Activated CD4-positive, alpha-beta T cell treated with anti-CD3 and anti-CD28 coated beads for 1 hour (primary cell): Measurements from ENCODE around the gene ABCB11.
"Not testable (repeated sequence)": the region's sequence is repeated elsewhere in the genome, so short reads cannot be mapped to it uniquely, and the experiment has no call there.

Experiments
- DNase-seq: peaks from one replicate; pipeline ENCODE4 v3.0.0-alpha.2; 2020

ABCB11 gene

DNA sequence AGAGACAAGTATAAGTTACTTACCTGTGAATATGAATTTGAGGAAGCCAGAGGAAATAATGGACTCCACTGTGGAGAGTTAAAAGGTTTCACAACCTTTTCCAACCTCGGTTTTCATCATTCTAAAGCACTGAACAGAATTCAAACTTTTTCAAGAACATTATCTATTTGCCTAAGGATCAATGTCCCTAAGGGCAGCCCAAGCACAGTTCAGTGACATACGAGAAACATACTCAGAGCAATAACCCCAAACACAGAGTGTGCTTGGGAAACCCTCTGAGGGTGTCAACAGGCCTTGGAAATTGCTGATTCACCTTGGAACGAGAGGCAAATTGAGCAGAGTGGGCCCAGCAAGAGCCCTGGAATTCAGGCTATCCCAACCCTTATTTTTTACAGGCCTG lies at the start of gene ABCB11:
Gene ABCB11, minus strand, starts transcription at position 123 of the 400 bp plus-strand sequence. CDS start 13,199 bp downstream, outside the sequence.
- DNase-seq = no peak

DNA sequence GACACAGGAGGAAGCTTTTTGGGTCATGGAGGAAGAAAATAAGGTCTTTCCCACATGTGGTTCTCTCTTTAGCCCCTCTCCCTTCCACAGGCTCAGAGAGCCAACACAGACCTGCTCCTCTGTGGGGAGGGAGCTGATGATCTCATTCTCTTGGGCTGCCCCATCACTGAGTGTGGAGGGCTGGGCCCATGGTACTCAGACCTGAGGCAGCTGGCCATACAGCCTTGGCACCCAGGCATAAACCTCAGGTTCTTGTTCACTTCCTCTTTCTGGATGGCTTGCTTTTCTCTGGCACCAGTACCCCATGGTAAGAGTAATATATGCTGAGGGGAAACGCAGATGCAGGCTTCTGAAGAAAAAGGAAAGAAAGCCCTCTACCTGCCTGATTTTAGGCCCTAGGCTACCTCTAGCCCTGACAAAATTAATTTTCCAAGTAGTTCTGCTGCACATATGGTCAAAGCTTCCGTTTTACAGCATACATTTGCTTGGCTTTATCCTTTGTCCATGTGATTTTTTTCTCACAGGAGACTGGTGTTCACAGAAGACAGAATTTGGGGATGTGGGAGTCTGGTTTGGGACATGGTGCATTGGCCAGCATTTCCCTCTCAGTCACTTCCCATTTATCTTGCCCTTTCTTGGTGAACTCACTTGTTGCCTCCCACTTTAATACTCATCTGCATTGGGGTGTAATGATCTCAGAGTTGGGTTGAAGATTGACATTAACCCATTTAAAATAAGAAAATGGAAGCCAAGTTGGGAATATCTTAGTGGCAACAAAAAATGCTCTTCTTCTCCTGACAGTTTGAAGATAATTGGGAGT lies 49.3 kb upstream of the ABCB11 start:
- DNase-seq = no peak

GRCh38 chr2:169077674-169078240 lies 46.6 kb upstream of the ABCB11 start:
- no peak for DNase-seq

DNA sequence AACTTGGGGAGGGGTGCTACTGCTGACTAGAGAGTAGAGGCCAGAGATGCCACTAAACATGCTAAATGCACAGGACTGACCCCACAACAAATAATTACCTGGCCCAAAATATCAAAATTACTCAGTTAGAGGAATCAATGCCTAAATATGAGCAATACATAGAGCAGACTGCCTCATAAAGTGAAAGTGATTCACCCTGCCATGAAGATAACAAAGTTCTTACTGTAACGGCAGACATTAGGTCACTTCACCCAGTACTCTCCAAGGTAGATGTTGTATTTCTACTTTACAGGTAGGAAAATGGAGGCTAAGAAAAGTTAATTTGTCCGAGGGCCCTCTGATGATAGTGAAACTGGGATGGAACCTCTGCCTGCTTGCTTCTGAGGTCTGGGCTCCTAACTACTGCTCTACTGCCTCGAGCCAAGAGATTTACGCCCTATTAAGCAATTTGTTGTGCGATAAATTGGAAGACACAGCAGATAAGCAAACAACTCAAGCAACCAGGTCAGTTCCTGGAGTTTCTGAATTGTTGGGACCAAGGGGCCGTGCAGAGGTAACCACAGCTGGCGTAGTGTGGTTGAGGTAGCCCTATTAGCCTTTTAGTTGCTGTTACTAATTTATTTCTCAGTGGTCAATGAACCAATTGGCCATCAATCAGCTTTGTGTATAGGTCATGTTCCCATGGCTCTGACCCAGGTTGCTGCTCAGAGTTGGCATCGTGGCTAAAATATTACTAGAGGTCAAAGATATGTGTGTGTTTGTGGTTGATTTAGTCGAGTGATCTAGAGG lies 43.0 kb upstream of the ABCB11 start:
- DNase-seq = no peak

DNA sequence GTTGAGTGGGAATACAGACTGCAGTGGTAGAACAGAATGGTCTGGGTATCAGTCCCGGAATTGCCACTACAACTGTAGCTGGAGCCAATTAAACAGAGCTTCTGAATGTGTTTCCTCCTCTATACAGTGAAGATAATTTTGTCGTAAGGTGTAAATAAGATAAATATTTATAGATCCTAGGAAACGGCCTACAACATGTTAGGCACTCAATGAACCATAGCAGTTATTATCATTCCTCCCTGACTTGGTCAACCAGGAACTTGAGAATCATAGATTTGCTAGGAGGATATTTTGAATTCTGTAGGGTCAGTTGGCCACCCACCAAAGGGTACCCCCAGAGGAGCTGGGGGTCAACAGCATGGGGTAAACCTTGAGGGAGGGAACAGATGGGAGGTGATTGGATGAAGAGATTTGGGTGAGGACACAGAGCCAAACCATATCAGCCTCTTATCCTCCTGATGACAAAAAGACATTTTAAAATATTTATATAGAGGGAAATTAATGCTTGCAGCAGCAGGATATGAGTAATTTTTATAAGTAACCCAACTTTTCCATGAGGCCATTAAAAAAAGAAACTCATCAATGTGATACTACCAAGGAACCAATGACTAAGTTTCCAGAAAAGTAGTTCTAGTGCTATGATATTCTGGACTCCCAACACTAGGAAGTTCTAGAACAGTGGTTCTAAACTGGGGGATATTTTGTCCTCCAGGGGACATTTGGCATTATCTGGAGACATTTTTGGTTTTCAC lies 42.3 kb upstream of the ABCB11 start:
- no peak for DNase-seq

DNA sequence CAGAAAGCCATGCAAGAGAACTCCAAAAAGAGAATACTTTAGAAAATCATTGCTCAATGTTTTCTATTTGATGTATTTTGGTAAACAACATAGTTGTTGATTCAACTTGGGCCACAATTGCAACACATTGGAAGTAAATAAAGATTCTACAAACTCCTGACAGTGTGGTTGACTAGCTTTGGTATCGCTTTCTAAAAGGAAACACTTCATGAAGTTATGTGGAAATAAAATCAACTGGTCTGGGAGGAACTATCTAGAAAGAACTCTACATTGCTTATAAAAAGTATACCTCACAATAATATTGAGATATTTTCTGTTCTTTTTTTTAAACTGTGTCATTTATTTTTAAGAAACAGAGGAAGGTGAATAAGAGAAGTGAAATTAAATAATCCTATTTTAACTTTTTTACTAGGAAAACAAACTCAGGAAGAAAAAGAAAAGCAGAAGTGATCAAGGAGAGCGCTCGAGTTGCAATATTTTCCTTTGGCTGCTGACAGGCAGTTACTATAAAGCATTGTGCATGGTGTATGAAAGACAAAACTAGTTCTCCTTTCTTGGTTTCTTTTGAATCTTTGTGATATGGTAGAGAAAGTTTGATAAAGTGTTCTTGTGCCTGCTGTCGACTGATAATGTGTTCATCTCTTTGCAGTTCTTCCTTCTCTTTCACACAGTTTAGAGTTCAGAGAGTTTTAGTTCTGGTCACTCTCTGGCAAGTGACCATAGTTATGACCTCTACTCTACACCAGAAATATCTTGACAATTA lies 41.2 kb upstream of the ABCB11 start:
- DNase-seq = no peak

- no peak for DNase-seq
Measured at GRCh38 chr2:169071455-169071854, 40.3 kb upstream of the ABCB11 start.

DNA sequence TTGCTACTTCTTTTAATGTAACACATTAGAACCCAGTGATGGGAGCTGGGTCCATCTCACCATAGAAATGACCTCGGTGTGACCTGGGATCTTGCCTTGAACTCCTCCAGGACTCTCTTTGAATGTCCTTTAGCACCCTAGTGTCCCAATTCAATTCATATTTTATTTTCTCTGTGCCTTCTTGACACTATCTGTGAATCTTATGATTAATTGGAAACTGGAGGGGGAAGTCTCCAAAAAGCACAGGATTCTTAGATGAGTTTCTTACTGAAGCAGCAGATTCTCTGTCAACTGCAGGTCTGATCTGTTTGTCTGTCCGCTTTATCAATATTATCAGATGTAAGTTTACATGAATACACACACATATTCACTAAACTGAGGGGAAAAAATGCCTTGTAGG lies 38.7 kb upstream of the ABCB11 start:
- DNase-seq = no peak

DNA sequence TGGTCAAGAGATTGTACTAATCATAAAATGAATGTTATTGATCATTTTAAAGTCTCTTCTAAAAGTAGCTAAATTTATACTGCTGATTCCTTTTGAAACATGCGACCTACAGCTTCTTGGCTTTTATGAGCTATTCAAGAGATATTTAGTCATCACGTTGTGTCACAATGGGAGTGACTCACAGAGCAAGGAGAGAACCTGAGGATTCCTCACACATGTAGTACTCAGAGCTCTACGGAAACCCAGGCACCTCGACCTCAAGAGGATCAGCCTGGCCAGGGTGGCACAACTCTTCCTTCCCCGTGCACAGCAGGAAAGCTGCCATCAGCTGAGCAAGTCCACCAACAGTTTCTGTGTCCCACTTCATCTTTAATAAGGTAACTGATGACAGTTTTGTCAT lies 38.2 kb upstream of the ABCB11 start, which contains the start of gene DHRS9:
Gene DHRS9, plus strand, starts transcription at position 223 of the 400 bp plus-strand sequence. CDS start 12,019 bp downstream, outside the sequence.
- DNase-seq = no peak

GRCh38 chr2:169066897-169067296 lies 35.8 kb upstream of the ABCB11 start:
- DNase-seq = no peak

GRCh38 chr2:169065864-169066517 lies 34.9 kb upstream of the ABCB11 start:
- DNase-seq = no peak

GRCh38 chr2:169065422-169065821 lies 34.3 kb upstream of the ABCB11 start:
- DNase-seq = no peak

DNA sequence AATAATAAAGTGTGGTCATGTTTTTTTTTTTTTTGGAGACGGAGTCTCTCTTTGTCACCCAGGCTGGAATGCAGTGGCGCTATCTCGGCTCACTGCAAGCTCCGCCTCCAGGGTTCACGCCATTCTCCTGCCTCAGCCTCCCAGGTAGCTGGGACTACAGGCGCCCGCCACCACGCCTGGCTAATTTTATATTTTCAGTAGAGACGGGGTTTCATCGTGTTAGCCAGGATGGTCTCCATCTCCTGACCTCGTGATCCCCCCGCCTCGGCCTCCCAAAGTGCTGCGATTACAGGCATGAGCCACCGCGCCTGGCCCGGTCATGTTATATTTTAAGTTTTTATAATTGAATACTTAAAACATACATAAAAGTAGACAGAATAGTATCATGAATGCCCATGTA lies 33.1 kb upstream of the ABCB11 start:
- not testable (repeated sequence) for DNase-seq

- not testable (repeated sequence) for DNase-seq
Measured at GRCh38 chr2:169054575-169054974, 23.5 kb upstream of the ABCB11 start.

DNA sequence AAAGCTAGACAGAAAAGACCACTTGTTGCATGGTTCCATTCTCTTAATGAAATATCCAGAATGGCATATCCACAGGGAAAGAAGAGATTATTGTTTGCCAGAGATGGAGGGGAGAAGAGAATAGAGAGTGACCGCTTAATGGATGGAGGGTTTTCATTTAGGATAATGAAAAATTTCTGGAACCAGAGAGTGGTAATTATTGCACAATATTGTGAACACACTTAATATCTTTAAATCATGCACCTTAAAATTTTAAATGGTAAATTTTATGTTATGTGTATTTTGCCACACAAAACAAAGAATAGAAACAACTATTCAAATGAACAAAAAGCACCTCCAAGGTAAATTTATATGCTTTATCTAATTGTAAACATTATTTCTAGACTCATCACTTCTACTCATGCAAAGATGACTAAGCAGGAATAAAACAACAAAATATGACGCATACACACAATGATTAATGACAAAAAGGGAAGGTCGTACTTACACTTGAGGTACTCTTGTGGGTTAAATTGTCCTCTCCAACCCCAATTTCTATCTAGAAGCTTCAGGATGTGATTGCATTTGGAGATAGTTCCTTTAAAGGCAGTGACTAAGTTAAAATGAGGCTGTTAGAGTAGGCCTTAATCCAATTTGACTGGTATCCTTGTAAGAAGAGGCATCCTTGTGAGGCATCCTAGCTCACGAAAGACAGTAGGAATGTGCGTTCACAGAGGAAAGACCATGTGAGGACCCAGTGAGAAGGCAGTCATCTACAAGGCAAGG lies 19.5 kb upstream of the ABCB11 start:
- DNase-seq = no peak

DNA sequence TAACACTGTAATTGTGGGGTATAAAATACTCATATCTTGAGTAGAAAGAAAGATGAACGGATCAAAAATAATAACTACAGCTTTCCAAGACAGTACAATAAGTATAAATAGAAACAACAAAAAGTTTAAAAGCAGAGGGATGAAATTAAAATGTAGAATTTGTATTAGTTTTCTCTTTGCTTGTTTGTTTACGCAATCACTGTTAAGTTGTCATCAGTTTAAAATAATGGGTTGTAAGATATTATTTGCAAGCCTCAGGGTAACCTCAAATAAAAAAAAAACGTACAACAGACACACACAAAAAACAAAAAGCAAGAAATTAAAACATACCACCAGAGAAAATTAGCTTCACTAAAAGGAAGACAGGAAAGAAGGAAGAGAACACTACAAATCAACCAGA lies 18.0 kb upstream of the ABCB11 start:
- DNase-seq = no peak

DNA sequence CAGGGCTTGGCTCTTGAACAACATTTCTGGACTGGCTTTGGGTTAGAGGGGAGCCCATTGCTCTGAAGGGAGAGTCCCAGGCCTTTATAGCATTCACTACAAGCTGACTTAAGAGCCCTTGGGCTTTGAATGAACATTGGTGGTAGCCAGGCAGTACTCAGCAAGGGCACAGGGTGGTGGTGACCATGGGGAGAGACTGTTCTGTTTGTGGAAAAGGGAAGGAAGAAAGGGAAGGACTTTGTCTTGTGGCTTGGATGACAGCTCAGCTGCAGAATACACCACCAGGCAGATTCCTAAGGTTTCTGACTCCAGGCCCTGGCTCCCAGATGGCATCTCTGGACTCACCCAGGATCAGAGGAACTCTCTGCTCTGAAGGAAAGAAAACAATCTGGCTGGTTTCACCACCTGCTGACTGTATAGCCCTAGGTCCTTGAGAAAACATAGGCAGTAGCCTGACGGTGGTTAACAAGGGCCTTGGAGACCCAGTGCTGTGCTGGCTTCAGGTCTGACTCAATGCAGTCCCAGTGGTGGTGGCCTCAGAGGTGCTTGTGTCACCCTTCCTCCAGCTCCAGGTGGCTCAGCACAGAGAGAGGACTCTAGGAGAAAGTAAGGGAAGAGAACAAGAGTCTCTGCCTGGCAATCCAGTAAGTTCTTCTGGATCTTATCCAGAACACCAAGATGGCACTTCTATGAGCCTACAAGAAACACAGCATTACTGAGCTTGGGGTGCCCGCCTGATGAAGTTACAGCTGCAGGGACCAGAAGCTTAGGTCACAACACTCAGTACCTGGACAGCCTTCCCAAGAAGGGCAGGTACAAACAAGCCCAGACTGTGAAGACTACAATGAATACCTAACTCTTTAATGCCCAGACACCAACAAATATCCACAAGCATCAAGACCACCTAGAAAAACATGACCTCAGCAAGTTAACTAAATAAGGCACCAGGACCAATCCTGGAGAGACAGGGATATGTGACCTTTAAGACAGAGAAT lies 16.4 kb upstream of the ABCB11 start:
- DNase-seq = no peak

- DNase-seq = no peak
Measured at GRCh38 chr2:169046440-169047151, 15.5 kb upstream of the ABCB11 start.

DNA sequence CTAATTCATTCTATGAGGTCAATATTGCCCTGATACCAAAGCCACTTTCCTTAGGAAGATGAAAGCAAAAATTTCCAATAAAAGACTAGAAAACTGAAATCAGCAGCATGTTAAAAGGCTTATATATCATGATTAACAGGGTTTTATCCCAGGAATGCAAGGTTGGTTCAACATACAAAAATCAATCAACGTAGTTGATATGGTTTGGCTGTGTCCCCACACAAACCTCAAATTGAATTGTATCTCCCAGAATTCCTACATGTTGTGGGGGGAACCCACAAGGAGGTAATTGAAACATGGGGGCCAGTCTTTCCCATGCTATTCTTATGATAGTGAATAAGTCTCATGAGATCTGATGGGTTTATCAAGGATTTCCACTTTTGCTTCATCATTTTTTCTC lies 11.7 kb upstream of the ABCB11 start:
- DNase-seq = no peak
